ENCODE data around the gene ZNF592. TPM values are rescaled to one million over a fixed set of nuclear protein-coding genes. Genes with fewer than 3 reads are reported as not detected.

ZNF592 gene
- total RNA-seq, 1 donor from 2014 or later: 4.9 TPM

DNA sequence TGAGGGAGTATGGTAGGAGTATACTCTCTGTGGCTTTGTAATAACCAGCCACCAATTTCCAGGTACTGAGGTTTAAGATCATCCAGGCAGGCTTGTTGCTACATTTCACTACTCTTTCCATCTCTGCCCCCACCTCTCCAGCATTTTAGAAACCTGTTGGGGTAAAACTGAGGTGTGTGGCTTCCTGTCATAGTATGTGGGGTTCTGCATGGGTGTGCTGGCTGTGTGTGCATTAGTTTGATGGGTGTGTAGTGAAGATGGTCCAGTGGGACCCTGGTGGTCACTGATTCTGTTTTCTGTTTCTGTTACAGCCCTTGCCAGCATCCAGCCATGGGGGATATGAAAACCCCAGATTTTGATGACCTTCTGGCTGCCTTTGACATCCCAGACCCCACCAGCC, 34.0 kb downstream of the ZNF592 start:
- no peak for DNase-seq

DNA sequence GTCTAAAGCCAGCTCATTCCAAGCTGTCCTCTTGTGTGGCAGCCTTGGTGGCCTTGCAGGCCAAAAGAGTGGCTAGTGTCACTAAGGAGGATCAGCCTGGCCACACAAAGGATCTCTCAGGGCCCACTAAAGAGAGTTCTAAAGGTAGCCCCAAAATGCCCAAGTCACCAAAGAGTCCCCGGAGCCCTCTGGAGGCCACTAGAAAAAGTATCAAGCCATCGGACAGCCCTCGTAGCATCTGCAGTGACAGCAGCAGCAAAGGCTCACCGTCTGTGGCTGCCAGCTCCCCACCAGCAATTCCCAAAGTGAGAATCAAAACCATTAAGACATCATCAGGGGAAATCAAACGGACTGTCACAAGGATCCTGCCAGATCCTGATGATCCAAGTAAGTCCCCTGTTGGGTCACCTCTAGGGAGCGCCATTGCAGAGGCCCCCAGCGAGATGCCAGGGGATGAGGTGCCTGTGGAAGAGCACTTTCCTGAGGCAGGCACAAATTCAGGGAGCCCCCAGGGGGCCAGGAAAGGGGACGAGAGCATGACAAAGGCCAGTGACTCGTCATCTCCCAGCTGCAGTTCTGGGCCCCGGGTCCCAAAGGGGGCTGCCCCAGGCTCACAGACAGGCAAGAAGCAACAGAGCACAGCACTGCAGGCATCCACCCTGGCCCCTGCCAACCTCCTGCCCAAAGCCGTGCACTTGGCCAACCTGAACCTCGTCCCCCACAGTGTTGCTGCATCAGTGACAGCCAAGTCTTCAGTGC, 35.3 kb downstream of the ZNF592 start:
- no peak for DNase-seq

DNA sequence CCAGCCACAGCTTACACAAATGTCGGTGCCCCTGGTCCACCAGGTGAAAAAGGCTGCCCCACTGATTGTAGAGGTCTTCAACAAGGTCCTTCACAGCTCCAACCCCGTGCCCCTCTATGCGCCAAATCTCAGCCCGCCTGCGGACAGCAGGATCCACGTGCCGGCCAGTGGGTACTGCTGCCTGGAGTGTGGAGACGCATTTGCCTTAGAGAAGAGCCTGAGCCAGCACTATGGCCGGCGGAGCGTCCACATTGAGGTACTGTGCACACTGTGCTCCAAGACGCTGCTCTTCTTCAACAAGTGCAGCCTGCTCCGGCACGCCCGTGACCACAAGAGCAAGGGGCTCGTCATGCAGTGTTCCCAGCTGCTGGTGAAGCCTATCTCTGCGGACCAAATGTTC, 35.9 kb downstream of the ZNF592 start:
- DNase-seq: no peak

DNA sequence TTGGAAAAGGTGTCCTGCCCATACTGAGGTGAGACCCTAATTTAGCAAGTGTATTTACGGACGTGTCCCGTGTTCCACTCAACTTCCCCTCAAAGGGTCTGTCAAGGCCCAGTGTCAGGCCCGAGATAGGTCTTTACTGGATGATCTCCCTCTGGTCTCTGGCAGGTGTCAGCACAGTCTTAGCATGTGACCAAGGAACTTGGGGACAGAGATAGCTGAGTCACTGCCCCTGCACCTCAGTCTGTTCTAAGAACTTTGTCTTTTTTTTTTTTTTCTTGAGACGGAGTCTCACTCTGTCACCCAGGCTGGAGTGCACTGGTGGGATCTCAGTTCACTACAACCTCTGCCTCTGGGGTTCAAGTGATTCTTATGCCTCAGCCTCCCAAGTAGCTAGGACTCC, 36.7 kb downstream of the ZNF592 start:
- DNase-seq: no peak

DNA sequence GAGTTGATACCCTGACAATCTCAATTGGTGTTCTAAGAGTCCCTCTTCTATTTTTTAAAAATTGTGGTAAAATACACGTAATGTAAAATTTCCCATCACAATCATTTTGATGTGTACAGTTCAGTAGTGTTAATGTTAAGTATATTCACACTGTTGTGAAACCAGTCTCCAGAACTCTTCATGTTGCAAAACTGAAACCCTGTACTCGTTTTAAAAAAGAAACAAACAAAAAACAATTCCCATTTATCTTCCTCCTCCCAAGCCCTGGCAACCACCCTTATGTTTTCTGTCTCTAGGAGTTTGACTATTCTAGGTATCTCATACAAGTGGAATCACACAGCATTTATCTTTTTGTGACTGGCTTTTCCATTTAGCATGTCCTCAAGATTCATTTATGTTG, 40.1 kb downstream of the ZNF592 start:
- DNase-seq: no peak

DNA sequence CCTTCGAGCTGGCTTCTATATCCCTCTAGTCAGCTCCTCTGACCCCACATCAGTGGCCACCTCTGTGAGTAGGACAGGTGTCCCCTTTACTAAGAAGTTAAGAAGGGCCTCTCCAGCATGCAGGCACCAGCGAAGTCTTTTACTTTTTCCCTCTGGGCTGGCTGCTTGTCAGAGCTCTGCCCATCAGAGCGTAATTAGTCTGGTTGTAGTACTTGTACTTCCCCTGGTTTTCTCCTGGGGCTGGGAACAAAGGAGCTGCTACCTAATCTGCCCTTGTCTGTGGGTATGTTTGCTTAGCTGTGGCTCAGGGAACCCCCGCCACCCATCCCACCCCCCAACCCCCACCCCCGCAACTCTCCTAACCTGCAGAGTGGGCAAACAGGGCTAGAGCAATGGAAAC, 41.4 kb downstream of the ZNF592 start:
- DNase-seq: no peak

DNA sequence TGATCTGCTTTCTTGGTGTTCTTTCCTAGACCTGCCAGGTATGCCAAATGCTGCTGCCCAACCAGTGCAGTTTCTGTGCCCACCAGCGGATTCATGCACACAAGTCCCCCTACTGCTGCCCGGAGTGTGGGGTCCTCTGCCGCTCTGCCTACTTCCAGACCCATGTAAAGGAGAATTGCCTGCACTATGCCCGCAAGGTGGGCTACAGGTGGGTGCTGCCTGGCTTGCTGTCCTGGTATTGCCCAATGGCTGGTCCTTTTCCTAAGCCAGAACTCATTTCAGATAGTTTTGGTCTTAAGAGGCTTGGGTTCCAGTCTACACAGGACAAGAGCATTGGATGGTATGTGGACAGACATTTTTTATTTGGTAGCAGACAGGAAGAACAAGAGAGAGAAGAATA, 42.3 kb downstream of the ZNF592 start:
- no peak for DNase-seq

DNA sequence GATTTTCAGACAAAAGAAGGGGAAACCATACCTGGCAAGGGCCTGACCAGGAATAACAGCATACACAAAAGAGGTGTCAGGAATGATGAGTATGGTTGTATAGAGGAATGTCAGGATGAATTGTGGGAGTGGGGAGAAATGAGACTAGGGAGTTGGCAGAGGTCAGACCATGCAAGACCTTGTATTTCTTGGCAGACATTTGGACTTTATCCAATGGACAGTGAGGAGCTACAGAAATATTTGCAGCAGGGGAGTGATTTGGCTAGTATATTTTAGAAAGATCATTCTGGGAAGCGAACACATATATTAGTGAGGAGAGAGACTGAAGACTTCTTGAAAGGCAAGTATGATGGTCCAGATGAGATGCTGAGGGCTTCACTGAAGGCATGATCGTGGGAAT, 43.4 kb downstream of the ZNF592 start:
- DNase-seq: no peak

DNA sequence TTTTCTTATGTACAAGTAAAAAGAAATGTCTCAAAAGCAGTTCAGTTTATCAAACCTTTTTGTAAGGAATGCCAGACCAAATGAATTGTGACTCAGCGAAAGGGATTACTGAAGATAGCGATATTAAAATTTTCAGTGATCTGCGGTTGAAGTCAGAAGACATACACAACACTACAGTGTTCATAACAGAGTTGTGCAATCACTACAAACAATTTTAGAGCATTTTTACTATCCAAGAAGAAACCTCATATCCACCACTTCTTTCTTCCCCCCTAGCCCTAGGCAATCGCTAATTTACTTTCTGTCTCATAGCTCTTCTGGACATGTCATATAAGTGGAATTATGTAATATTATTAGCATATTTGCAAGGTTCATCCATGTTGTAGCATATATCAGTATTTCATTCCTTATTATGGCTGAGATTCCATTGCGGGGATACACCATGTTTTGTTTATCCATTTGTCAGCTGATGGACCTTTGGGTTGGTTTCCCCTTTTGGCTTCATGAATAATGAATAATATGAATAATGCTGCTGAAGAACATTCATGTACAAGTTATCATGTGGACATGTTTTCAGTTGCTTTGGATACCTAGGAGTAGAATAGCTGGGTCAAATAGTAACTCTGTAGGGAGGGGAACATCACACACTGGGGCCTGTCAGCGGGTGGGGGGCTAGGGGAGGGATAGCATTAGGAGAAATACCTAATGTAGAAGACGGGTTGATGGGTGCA, 45.2 kb downstream of the ZNF592 start:
- no peak for DNase-seq

DNA sequence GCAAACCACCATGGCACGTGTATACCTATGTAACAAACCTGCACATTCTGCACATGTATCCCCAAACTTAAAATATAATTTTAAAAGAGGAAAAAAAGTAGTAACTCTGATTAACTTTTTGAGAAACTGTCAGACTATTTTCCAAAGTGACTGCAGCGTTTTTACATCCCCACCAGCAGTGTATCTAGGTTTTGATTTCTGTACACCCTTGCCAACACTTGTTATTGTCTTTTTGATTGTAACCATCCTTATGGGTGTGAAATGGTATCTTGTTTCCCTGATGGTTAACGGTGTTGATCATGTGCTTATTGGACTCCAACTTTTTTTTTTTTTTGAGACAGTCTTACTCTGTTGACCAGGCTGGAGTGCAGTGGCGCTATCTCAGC, 45.8 kb downstream of the ZNF592 start:
- no peak for DNase-seq

DNA sequence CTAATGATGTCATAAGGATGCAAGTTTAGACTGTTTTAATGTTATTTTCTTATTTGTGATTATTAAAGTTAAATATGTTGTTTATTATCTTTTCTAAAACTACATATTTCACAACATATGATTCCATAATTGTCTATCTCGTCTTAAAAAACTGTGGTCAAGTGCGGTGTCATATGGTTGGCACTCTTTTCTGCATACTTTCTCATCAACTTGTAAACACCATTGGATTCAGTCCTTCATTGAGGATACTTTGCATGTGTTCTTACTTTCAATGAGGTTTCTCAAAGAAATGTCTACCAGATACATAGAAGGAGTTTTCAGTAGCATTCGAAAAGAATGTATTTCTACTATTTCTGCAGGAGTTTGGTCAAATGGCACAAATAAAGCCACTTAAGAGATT, 46.8 kb downstream of the ZNF592 start:
- no peak for DNase-seq

DNA sequence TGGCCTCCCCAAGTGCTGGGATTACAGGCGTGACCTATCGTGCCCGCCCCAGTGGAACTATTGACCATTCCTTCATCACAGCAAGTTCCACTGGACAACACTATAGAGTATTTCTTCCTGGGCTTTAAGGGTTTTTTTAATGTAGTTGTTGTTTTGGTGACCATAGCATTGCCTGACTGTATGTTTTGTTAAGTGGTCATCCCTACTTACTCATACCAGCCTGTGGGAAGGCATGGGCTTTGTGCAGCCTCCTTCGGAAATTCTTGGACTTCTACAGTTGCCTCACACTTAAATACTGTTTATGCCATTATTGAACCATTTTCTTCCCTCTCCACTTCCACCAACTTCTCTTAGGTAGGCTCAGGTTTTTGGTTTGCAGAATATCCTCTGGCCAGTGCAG, 48.8 kb downstream of the ZNF592 start:
- no peak for DNase-seq

DNA sequence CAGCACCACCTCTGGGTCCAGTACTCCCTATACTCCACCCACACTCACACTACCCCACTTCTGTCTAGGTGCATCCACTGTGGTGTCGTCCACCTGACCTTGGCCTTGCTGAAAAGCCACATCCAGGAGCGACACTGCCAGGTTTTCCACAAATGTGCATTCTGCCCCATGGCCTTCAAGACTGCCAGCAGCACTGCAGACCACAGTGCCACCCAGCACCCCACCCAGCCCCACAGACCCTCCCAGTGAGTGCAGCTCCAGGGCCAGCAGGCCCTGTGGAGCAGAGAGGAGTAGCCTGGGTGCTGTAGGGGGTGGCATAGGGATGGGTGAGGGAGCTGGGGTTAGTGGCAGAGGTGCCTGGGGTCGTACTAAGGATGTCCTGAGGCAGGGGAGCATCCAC, 49.4 kb downstream of the ZNF592 start:
- DNase-seq: no peak

DNA sequence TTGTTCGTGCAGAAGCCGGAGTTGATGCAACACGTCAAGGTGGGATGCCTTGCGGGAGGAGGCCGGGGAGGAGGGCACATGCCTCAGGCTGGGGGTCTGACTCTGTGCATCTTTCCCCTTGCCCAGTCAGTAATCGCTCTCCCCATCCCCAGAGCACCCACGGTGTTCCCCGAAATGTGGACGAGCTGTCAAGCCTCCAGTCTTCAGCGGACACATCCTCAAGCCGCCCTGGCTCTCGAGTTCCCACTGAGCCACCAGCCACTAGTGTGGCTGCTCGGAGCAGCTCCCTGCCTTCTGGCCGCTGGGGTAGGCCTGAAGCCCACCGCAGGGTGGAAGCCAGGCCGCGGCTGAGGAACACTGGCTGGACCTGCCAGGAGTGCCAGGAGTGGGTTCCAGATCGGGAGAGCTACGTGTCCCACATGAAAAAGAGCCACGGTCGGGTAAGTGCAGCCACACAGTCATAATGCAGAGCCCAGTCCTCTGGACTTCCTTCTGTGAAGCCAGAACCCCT, 50.1 kb downstream of the ZNF592 start:
- no peak for DNase-seq

DNA sequence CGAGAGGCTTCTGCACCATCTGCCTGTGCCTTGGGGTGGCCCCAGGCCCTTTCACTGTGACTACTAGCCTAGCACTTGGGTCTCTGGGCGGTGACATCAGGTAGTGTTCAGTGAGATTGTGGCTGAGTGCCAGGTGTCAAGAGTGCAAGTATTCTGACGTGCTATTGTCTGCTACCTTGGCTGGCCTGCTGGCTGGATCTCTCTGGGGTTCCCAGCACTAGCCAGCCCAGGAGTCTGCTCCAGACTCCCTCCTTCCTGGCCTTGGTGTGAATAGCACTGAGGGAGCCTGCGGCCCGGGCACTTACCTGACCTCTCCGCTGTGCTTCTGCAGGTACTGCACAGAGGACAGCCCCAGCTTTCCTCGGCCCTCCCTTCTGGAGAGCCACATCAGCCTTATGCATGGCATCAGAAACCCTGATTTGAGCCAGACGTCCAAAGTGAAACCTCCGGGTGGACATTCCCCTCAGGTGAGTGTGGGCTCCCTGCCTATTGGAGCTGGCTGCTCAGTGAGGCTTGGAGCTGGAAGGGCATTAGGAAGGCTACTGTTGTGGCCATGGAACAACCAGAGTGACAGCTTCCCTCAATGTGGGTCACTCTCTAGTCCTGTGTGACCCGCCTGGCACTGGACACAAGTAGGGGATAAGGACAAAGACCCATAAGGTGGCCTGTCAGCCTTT, 51.3 kb downstream of the ZNF592 start:
- peak; percentile 12 for DNase-seq

DNA sequence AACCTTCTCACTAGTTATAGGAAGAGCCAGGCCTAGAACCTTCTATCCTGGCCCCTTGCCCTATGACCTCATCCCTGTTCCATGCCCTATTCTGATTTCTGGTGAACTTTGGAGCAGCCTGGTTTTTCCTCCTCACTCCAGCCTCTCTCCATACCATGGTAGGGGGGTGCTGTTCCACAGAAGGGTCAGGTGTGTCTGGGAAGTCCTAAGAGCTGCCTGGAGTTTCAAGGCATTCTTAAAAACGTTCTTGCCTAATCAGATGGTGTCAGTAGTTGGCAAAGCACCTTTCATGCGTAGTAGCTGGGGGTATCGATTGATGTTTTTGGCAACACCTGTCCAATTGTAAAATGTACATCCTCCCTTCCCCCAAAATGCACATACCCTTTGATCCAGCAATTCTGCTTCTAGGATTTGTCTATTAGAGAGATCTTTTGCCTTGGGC, 52.0 kb downstream of the ZNF592 start:
- DNase-seq: no peak

DNA sequence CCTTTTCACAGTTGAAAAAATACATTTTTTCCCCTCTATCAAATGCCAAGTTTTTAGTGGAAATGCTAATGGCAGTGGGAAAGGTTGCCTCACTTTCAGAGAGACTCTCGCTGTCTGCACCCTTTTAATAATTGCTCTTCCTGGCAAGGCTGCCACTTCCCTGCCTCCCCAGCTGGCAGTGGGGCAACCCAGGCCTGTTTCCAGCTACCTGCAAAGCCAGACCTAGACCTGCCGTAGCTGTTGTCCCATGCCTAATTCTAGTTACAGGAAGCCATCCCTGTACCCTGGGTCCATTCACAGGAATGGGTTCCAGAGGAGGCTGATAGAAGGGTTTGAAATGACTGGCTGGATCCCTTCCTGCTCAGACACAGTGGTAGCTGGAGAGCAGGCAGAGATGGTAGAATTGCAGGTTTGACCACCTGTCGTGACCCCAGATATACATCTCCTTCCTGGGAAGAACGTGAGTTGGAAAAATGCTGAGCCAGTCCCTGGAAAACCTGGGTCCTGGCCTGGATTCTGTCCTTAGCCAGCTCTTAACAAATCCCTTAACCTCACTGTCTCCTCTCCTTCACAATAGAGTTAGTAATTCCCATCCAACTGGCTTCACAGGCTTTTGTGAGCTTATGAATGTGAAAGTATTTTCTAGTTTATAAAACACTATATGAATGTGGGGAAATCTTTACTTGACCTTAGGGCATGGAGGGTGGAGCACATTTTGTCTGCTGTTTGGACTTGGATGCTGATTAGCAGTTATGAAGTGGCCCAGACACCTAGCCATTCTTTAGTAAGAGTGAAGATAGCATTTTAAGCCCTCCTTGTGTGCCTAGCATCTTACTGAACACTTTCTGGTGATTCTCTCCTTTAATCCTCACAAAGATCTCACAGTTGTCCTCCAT, 55.9 kb downstream of the ZNF592 start:
- DNase-seq: no peak

DNA sequence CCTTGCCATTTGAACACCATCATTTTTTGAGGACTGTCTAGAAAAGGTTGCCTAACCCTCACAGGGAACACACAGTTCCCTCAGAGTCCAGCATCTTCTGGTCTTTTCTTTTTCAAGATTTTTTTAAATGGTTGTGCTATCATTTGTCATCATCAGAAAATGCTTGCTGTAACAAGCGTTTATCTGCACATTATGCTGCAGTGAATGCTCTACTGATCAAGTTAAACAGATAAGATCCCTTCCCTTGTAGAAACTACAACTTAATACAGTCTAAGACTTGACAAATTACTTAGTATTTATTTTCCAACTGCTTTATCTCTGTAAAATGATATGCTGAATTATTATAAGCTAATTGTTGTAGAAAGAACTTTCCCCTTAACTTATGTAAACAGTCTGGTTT, 56.8 kb downstream of the ZNF592 start:
- no peak for DNase-seq

DNA sequence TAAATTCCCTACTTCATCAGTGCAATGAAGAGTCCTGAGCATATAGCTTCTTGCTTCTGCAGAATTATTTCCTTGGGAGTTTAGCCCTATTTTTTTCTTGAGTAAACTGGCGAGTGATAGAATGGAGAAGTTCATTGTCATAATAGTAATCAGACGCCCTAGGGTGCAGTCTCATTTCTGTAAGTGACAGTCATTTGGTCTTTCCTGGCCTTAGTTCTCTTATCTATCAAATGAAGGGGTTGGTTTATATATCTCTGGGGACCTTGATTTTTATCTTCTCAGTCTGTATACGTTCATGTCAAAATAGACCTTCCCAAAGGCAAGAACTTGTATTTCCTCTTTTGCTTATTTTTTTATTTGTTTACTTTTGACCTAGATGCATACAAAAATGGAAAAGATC, 58.8 kb downstream of the ZNF592 start:
- DNase-seq: no peak

DNA sequence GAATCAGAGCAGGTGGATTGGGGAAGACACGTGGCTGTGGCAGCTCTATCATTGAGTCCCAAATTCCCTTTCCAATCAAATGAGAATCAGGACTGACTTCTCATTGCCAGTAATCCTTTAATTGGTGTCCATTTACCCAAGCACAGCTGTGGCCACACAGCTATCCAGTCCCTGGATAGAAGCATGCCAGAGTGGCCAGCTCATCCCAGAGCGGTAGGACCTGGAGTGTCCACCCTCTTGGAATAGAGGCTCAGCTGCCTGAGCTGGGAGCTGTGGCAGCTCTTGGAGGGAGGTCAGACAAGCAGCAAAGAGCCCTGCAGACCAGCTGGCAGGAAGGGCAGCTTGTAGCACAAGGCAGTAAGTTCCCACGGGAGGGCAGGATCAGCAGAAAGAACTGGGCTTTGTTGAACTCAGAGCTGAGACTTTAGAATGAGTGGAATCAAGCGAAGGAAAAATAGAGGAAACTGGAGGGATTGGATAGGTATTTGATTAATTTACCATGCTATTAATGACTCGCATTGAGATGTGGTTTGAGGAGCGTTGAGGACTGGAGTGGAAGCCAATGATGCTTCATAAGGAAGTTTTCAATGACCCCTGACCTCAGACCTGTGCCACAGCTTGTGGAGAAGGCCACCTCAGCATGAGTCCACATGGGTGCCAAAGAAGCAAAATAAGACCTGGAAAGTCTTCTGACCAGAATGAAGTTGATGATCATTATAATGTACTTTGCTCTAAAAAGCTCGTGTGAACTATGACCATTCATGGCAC, 61.9 kb downstream of the ZNF592 start:
- no peak for DNase-seq

DNA sequence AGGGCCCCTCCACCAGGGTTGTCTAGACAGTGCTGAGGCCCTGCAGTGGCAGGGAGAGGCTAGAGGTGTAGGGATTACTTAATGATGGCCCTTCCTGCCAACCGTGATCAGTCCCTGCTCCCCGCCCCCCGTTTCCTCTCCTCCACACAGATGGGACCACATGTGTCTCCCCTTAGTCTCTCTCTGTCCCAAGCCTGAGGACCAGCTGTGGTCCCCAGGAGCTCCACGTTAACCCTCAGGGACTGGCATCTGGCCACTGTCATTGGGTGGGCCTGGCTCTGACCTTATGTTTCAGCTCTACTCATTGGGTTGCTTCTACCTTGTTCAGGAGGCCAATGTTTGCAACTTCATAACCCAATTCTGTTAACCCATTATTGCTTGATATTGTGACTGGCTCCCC, 62.8 kb downstream of the ZNF592 start:
- no peak for DNase-seq

DNA sequence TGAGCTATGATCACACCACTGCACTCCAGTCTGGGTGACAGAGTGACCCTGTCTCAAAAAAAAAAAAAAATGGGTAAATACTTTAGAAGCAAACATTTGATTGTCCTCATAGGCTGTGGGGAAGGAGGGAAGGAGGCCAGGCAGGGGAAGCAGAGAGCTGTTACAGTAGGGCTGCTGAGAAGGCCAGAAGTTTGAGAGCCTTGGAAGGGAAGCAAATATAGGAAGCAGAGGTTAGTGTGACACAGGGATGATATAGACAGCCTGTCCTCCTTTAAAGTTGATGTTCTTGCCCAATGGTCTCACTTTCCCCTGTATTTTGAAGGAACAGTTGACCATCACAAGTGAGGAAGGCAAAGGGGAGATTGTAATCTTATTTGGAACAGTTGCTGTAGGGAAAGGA, 63.4 kb downstream of the ZNF592 start:
- no peak for DNase-seq
